Measurements from ENCODE around the gene RUNX2.

DNA sequence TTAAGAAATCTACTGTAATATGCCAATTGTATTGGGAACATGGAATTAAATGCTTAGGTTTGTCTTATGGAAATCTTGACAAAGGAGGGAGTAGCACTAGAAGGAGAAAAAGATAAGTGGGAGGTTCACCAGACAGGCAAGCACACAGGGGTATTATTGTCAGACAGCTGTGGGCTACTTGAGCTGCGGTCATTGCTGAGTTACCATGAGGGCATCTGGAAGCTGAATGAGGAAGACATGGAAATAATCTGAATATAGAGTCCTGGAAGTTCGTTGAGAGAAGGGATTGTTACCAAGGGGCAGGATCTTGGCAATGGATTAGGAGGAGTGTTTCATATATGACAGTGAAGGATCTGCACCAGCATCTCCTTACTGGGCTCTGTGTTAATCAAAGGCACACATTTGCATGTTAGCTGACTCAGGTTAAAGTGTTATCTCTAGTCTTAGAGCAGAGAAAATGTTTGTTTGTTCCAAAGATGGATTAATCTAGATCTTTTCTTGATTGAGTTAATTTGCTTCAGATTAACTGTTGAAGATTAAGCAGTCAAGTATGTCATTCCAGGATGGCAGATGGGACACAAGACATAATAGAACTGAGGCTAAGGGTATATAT, 102.6 kb downstream of the RUNX2 start:
- no peak for TF ChIP-seq POLR2A (IDR thresholded peaks at IDR 0.05)
- TF ChIP-seq, protein P1, sequence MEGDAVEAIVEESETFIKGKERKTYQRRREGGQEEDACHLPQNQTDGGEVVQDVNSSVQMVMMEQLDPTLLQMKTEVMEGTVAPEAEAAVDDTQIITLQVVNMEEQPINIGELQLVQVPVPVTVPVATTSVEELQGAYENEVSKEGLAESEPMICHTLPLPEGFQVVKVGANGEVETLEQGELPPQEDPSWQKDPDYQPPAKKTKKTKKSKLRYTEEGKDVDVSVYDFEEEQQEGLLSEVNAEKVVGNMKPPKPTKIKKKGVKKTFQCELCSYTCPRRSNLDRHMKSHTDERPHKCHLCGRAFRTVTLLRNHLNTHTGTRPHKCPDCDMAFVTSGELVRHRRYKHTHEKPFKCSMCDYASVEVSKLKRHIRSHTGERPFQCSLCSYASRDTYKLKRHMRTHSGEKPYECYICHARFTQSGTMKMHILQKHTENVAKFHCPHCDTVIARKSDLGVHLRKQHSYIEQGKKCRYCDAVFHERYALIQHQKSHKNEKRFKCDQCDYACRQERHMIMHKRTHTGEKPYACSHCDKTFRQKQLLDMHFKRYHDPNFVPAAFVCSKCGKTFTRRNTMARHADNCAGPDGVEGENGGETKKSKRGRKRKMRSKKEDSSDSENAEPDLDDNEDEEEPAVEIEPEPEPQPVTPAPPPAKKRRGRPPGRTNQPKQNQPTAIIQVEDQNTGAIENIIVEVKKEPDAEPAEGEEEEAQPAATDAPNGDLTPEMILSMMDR (IDR thresholded peaks at IDR 0.05): no peak

Data from breast epithelium (tissue), 3 donors.